CD4-positive, alpha-beta T cell treated with Interleukin-6 at 100 ng/mL for 8 hours (primary cell): ENCODE results near the gene ARHGEF25.

ENCODE experiments used
- DNase-seq: peaks from one replicate; pipeline ENCODE4 v3.0.0-alpha.2; 2020; ENCODE audit warnings: mixed read lengths, low spot score

The ARHGEF25 gene

DNA sequence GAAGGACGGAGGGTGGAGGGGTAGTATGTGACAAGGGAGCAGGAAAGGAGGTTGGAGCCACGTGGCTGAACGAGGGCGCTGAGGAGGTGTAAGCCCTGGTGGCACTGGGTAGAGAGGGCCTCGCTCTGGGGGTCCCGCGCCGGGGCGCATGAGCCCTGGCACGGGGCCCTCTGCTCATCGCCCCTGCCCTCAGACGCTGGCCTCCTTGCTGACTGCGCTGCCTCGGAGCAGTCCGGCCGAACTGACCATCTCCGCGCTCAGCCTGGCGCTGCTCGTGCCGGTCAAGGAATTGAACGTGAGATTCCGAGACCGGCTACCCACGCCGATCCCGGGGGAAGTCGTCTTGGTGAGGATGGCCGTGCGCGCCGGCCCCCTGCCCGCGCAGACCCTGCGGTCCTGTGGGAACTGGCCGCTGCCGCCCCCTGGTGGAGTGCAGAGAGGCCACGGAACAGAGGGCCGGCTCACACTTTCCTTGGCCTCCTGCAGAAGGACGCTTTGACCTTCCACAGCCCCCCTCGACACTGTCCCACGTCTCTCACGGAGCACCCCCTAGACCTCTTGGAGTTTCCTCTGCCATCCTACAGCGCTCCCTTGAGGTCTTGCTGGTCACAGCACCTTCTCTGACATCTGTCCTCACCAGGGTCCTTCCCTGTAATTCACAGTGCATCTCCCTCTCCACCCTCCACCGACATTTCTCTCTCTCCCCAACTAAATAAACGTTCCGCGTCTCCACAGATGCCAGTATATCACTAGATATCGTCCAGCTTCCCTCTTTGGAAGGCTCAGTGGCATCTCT lies 10.5 kb downstream of the ARHGEF25 start:
- DNase-seq: peak; percentile 47

DNA sequence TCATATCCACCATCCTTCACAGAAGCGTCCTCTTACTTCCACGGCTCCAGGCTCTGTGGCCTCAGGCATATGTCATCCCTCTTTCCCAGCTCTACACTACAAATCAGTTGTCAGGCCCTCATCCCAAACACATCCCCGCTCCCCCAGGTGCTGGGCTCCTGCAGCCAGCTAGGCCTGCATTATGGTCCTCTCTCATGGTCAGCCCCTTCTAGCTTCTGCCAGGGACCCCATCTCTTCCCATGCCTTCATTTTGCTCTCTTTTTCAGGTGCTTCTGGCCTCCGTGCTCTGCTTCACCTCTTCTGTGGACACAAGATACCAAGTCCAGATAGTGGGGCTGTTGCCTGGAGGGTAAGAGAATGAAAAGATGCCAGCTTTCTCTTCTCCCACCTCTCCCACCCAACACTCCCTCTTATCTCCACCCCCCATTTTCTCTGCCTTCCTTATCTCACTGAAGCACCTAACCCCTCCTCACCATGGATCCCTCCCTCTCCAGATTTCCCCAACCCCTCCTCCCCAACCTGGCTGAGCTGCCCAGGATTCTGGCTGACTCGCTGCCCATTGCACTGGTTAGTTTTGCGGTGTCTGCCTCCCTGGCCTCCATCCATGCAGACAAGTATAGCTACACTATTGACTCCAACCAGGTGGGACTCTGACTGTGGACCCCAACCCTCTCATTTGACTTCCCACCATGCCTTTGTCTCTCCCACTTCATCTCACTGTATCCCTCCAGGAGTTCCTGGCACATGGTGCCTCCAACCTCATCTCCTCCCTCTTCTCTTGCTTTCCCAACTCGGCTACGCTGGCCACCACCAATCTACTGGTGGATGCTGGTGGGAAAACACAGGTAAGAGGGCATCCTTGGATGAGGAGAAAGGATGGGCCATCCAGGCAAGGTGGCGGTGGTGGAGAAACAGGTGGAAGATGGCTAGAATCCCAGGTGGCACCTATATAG lies 11.3 kb downstream of the ARHGEF25 start:
- DNase-seq: no peak

DNA sequence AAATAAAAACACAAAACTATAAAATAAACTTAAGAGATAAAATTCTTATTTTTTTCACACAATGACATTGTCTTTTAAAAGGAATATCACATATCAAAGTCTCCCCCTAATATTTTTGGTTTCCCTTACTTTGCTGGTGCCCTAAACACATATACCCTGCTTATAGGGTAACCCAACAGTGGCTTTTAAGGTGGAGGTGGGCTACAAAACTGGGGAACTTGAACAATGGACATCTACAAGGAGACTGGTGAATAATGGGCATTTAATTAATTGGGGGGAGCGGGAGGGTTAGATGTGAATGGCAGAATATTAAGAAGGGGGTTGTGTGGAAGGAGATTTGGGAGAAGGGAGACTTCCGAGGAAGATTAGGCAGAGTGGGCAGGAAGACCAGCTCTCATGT lies 12.2 kb downstream of the ARHGEF25 start:
- no peak for DNase-seq

DNA sequence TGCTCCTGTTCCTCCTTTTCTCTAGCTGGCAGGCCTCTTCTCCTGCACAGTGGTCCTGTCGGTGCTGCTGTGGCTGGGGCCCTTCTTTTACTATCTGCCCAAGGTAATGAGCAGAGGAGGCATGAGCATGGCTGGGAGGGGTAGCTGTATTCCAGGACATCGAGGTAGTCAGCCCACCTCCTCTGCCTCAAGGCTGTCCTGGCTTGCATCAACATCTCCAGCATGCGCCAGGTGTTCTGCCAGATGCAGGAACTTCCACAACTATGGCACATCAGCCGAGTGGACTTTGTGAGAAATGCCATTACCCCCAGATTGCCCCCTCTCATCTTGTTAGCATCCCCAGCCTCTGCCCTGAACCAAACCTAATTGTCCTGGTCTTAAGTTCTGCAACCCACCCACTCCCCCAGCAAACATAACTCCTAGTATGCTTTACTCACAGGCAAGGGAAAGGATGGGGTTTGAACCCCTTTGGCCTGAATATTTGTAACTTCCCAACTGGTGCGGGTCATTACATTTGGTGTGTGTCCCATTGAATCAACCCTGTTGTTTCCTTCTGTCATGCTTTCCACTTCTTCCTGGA lies 12.7 kb downstream of the ARHGEF25 start:
- no peak for DNase-seq

DNA sequence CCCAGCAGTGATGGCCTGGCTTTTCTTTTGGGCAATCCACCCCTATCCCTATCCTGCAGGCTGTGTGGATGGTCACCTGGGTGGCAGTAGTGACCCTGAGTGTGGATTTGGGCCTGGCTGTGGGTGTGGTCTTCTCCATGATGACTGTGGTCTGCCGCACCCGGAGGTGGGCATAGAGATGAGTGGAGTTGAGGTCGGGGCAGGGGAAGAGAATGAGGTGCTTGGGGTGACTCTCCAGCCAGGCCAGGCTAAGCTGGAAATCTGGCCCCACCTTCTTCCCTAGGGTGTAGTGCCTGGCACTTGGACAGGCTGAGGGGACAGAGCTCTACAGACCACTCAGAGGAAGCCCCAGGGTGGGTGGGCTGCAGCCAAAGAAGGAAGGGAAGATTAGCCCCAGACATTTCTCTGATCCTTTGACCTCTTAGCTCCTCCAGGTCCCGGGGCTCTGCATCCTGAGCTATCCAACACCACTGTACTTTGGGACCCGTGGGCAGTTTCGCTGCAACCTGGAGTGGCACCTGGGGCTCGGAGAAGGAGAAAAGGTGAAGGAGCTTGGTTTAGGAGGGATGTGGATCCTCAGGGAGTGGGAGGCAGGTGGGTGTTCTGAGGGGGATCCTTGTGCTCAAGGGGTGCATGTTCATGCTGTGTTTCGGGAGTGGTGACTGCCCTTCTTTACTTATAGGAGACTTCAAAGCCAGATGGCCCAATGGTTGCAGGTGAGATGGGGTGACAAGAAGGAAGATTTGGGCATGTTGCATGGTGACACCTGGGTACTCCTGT lies 13.4 kb downstream of the ARHGEF25 start:
- DNase-seq: no peak

DNA sequence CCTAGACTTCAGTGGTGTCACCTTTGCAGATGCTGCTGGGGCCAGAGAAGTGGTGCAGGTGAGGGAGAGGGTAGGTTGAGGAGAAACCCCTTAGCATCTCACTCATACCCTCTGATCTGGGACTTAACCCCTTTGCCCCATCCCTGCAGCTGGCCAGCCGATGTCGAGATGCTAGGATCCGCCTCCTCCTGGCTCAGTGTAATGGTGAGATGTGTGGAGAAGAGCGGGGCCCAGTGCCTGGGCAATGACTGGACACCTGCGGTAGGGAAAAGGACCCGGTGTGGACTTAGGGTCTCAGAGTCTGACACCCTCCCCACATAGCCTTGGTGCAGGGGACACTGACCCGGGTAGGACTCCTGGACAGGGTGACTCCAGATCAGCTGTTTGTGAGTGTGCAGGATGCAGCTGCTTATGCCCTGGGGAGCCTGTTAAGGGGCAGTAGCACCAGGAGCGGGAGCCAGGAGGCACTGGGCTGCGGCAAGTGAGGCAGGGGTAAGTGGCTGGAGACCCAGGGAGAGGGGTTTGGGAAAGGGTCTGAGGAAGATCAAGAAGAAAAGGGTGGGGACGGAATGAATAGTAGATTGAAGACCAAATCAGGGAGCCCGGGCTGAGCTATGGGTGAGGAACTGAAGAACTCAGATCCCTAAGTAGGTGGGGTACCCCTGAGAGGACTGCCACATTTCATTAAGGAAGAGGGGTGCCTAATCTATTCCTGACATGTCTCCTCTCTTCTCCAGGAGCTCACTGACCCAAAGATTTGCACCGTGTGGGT lies 14.2 kb downstream of the ARHGEF25 start:
- DNase-seq: no peak

DNA sequence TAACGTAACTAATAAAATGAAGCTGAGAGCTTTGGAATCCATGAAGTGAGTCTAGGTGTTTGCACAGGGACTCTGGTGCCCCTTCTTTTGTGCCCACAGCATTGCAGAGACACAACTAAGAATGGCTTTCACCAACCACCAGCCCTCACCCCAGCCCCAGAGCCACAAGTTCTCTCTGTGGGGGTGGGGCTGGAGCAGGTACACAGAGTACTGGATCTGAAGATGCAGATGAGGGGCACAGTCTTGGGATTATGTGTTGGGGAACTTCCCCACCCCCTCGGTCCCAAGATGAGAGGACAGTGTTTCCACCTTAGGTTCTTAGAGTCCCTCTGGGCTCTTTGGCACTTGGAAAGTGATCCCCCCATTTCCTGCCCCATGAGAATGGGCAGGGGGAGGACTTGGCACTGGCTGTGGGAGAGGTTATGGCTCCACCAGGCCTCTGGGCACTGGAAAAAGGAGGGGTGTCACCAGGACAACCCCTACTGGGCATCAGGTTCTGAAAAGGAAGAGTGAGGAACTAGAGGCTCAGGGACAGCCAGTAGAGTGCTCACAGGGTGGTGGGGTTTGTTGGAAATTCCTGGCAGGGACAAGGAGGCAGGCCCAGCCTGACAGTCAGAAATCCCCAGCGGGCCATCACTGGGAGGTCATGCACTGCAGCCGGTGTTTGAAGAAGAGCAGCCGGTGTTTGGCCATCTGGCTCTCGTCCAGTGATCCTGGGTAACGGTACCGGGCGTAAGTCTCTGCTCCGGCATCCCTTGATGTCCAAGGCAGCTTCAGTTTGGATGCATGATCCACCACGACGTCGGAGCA lies 15.1 kb downstream of the ARHGEF25 start:
- DNase-seq: no peak

DNA sequence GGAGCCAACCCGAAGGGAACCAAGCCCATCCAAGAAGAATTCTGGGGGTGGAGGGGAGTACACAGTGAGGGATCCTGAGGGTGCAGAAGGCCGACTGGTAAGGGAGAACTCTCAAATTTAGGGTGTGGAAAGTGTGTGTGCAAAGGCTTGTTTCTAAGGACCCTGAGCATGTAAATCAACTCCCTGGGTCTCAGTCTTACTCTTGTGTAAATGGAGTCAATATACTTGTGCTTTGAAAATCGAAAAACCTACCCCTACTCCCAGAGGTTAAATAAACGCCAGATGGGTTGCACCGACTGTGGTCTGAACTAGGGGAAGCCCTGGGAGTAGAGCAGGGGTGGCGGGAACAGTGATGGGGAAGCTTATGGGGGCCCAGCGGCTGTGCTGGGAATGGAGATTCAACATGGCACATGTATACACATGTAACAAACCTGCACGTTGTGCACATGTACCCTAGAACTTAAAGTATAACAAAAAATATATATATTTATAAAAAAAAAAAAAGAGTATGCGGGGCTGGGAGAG lies 15.7 kb downstream of the ARHGEF25 start:
- no peak for DNase-seq

DNA sequence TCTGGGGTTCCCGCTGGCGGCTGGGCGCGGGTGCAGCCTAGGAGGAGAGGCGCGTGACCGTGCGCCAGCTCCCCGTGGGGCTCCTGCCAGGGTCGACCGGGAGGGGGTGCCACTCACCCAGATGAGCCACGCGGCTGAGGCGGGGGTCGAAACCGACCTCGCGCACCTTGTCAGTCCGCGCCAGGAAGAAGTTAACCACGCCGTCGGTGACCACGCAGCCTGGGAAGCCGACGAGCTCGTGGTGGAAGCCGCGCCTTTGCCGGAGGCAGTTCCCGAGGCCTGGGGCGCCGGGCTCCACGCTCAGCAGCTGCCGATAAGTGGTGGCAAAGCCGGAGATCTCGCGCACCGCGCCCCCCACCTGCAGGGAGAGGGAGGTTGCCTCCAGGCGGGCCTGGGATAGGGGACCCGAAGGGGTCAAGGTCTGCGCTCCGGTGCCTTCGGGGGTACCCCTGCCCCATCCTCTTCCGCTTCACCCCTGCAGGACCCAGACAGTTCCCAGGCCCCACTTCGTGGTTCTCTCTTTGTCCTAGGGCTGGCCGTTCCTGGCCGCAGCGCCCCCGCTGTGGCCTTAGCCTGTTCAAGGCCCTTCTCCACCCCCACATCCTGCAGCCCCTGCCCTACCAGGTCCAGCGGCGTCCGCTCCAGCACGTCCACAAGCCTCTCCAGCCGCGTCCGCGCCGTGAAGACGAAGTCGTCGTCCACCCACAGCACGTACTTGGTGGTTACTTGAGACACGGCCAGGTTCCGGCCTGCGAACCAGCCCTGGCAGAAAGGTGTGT lies 16.5 kb downstream of the ARHGEF25 start:
- DNase-seq: no peak

DNA sequence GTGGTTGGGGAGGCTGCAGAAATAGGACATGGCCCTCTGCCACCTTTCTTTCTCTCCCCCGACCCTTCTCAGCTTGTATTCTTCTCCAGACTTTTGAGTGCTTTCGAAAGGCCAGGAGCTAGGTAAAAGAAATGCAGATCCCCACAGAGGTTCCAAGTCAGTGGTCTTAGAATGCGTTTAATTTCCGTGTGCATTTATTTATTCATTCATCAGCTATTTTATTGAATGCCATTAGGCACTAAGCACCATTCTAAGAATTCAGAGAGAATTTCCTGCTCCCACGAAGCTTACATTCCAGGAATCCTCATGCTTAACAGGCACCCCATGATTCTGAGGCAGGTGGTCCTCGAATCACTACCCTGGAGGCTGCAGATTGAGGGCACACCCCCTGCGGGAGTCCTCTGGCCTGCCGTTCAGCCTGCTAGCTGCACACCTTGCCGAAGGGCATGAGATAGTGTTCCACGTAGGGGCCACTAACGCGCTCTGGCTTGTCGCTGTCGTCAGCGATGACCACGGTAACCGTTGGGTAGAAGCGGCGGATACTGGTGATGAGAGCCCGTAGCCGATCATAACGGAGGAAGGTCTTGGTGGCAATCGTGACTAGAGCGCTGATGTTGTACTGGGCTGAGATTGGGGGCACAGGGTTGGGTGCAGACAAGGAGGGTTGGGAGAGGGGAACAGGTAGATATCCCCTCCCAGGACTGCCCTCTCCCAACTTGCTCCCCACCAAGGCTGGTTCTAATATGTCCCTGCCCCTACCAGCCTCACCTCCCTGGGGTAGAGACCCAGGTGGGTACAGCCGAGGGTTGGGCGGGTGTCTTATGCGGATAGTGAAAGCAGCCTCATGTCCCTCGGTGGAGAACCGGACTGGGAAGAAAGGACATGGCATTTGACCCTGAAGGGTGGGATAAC lies 17.3 kb downstream of the ARHGEF25 start:
- no peak for DNase-seq

DNA sequence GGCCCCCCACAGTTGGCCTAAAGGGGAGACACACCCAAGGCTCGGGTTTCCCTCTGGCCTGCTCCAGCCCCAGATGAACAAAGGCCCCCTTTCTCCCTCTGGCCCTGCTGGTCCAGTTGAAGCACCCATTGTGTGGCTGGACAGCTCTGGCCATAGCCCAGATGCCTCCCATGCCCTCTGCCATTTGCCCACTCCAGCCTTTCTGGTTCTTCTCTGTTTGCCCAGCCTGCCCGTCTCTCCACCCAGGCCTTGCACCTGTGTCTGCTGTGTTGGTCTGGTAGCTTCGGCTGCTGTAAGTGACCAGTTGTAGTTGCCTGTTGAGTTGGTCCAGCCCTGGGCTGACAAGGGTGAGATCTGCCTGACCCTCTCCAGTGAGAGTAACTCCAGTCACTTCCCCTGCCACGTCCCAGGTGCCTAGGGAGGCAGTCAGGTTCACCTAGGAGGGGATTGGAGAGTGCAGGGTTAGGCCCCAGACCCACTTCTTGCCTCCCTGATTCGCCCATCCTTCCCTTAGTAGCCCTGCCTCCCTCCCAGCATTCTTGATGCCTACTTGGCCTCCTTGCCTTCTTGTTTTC lies 18.7 kb downstream of the ARHGEF25 start:
- DNase-seq: no peak

DNA sequence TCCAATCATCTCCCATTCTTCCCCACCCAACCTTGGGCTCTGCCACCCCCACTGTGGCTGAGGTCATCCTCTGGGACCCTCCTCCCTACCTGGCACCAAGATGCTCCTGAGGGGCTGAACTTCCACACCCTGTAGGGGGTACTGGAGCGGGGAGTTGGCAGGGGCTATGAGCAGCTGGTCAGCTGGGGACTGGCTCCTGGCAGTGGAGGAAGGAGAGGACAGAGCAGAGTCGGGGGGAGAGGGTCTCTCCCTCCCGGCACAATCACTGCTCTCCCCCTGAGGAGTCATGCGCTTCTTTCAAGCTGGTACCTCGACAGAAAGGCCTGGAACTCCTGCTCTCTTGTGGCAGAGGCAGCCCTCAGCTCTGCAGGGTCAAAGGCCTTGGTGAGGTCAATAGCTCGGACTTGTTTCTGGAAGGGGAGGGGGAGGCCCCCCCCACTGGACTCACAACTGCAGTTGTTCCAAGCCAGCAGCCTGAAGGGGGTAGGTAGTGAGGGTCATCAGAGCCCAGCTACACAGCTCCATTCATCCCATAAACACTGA lies 19.7 kb downstream of the ARHGEF25 start:
- no peak for DNase-seq

DNA sequence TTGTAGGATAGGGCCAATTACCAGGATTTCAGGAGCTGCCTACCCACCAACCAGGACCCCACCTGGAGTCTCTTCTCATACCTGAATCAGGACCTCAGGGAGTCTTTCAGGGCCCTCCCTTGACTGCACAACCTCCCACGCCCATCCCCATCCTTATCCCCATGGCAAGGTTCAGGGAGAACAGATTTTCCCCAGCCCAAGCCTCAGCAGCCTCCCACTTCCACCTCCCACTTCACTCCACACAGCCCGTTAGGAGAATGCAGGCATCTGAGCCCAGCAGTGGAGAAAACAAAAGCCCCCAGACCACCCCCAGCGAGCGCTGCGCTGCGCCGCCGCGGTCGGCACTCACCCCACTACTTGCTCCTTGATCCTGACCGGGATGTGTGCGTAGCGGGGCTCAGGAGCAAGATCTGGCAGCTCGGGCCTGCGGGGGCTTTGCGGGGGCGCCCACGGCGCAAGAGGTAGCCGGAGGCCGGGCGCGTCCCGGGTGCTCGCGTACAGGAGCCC lies 20.4 kb downstream of the ARHGEF25 start:
- no peak for DNase-seq

DNA sequence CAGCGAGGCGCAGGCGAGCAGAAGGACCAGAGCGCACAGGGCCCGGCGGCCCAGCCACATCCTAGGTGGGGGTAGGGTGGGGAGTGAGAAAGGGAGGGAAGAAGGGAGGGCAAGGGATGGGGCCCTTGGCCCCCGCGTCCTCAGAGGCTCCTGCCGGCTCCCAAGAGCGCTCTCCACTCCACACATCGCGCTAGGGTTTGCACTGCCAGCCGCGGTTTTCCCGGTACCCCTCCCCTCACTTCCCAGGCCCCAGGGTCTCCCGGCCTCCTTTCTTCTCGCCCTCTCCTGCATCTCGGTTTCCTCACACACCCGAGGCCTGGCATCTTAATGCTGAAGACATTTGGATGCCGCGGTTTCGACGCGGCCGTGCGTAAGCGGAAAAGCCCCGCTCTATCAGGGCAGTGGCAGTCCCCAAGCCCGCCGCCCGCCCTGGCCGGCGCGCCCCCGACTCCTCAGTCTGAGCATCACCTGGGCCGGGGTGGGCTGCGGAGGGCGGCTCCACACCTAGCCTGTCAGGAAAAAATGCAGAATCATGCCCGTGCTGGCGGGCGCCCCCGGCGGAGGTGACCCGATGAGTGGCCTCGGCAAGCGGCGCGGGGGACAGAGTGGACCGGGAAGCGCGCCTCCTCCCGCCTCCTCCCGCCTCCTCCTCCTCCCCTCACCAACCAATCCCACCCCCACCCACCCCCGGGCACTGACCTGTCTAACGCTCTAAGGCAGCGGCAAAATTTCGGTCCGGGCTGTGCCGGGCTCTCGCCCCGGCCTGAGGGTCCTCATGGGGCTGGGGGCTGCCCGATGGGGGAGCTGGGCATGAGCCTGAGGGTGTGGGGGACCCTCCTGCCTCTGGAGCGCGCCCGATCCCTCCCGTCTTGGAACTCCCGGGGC lies 21.1 kb downstream of the ARHGEF25 start:
- DNase-seq: no peak

DNA sequence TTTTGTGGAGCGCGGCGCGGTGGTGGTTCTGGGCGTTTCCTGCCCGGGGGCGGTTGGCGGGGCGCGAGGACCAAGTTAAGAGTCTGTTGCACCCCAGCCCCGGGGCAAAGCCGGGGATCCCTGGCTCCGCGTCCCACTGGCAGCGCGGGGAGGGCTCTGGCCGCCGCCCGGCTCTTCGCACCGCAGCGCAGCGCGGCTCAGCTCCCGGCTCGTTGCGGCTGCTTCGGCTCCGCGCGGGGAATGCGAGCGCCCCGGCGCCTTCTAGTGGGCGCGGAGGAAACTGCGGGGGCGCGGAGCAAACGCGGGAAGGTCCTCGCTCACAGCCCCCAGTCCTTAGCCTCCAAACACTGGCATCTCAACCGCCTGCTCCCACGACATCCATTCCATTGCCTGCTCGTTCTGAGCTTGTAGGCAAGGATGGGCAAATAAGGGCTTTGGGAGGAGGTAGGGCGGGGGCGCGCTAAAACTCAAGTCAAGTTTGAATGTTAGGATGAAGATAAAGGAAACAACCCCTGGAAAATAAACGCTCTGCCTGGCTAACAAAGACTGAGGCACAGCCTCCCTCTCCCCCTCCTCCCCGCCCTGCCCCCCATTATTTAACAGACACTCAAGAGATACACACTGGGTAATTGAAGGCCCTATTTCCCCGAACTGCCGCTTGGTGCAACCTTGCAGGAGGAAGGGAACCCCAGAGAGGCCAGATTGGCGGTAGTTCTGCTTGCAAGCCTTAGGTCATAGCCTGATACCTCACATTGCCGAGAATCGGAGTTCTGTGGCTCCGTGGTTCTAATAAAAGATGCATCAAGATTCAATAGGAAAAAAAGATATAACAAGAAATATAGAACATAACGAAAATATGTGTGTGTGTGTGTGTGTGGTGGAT lies 22.0 kb downstream of the ARHGEF25 start, which contains the start of gene B4GALNT1:
TSS of gene B4GALNT1 (minus strand) at position 244 of the 883 bp plus-strand sequence. CDS start 1,069 bp downstream, outside the sequence.
- DNase-seq: peak; percentile 52
